HG03558 (cell line): Measurements from ENCODE around the gene WDR38.

ENCODE experiments used
- ATAC-seq: cut with Tn5 transposase; IDR thresholded peaks from one replicate; pipeline ENCODE4 v1.9.1; 2021; ENCODE audit warnings: moderate number of reproducible peaks; ENCODE audit not compliant: unreplicated experiment; ENCODE audit errors: extremely low read depth

WDR38 gene

DNA sequence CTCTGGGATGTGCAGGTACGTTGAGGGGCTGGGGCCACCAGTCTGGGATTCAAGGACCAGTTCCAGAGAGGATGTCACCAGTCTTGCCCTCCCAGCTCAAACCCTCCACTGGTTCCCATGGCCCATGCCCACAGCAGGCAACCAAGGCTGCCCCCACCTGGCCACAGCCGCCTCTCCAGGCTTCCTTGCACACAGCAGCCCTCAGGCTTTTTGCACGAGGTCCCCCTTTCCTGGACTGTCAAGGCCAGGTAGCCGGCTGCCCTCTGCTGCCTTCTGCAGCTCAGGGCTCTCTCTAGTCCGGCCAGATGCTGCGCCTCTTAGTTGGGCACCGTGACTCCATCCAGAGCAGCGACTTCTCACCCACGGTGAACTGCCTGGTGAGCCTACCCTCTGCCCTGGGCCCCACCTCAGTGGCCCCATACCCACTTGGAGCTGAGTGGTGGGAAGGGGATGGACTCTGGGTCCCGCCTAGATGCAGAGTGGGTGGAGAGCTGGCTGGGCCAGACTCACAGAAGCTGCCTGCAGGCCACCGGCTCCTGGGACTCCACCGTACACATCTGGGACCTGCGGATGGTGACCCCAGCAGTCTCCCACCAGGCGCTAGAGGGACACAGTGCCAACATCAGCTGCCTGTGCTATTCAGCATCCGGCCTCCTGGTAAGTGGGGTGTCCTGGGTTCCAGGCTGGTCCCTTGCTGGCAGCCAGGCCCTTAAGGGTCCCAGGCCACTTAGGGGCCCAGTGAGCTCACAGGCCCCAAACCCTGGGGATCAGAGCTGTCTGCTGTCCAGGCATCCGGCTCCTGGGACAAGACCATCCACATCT lies 2.9 kb downstream of the WDR38 start:
- ATAC-seq = no peak

DNA sequence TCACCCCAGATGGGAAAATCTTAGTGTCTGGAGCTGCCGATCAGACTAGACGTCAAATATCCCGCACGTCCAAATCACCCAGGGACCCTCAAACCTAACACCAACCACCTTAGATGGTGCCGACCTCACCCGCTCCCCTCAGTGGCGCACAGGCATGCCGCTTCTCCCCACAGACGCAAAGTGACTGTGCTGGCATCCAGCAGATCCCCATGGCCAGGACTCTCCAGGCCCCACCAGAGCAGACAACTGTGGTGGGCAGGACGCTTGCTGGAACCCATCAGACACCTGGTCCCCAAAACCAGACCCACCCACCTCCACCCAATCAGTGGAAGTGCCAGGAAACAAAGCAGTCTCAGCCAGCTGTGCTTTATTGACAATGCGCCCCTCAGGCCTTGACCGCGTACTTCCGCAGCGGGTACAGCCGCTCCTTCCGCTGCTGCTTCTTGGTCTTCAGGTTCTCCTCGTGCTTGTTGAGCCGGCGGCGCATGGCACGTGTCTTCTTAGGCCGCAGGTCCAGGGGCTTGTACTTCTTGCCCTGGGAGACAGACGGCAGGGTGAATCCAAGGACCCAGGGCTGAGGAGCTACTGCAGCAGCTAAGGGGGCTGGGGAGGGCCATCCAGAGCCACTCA lies 4.4 kb downstream of the WDR38 start:
- ATAC-seq = no peak

DNA sequence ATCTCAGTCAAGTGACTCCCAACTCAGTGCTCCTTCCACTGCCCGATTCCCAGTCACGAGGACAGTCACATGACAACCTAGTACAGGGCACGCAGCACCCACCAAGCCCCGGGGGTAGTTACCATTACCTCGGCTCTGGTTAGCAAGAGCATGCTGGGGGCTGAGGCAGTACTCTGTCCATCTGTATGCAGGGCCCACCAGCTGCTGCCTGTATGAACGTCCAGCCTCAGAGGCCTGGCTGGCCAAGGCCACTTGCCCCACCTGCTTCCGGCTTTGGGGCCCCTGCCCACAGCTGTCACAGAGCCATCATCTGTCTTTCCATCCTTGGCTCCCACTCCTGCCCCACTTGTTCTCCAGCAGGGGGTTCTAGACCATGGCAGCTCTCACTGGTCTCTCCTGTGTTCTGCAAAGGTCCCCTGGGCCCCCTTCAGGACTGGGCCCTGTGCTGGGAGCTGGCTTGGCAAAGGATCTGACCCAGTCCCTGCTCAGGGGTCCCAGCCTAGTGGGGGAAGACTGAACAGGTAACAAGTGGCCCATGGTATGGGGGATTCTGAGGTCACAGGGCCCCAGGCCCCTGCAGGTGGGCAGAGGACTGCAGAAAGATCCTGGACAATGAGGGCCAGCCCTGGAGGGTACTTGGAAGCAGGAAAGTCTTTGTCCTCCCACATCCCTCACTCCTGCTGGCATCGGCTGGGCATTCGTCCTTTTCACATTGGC lies 5.2 kb downstream of the WDR38 start:
- no peak for ATAC-seq

DNA sequence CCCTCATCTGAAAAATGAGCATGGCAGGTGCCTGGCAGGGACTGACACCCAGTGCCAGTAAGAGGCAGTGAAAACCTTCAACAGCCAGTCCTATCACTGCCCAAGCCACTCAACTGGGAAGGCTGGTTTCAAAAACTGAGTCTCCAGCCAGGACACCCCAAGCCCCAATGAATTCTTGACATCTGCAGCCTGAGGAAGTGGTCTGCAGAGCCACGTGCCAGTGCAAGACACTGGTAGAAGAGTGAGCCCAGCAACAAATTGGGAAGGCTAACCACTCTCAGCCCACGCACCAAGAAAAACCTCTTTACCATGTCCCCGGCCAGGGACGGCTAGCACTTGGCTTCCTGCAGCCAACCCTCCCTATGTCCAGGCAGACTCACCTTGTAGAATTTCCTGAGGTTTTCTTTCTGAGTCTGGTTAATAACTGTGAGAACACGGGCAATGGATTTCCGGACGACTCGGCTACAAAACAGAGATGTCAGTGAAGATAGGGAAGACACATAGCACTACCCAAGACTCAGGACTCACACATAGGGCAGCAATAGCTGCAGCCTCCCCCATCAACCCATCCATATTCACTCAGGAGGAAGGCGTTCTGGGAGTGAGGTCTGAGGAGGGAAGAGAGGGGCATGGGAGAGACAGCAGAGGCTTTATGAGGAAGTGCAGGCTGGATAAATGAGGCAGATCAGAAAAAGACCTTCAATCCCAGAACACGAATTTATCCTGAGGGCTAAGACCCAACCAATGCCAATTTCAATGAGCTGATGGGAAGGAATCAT lies 6.7 kb downstream of the WDR38 start:
- ATAC-seq = no peak

DNA sequence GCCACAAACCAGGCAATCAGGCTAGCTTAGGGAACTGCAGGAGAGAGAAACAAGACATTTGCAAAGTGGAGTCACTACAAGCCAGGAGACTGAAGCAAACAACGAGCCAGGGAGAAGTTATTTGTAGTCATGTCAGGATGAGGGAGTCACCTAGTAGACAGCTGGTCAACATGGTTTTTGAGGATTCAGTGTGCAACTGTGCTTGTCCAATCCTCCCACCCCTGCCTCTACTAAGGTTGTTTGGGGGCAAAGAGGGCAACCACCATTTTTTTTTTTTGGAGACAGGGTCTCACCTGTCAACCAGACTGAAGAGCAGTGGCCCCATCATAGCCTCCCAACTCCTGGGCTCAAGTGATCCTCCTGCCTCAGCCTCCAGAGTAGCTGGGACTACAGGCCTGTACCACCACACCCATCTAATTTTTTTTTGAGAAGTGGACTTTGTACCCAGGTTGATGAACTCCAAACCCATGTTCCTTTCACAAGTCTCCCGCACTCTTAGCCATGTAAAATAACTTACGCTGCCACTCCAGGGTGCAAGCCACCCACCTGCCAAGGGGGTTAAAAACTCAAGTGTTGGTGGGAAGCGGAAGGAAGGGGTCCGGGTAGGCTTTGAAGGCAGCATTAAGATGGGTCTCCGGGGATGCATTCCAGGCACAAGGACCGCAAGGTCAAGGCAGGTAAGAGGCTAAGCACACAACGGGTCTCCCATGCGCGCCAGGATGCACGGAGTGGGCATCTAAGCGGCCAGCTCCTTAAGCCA lies 7.5 kb downstream of the WDR38 start:
- ATAC-seq = no peak

DNA sequence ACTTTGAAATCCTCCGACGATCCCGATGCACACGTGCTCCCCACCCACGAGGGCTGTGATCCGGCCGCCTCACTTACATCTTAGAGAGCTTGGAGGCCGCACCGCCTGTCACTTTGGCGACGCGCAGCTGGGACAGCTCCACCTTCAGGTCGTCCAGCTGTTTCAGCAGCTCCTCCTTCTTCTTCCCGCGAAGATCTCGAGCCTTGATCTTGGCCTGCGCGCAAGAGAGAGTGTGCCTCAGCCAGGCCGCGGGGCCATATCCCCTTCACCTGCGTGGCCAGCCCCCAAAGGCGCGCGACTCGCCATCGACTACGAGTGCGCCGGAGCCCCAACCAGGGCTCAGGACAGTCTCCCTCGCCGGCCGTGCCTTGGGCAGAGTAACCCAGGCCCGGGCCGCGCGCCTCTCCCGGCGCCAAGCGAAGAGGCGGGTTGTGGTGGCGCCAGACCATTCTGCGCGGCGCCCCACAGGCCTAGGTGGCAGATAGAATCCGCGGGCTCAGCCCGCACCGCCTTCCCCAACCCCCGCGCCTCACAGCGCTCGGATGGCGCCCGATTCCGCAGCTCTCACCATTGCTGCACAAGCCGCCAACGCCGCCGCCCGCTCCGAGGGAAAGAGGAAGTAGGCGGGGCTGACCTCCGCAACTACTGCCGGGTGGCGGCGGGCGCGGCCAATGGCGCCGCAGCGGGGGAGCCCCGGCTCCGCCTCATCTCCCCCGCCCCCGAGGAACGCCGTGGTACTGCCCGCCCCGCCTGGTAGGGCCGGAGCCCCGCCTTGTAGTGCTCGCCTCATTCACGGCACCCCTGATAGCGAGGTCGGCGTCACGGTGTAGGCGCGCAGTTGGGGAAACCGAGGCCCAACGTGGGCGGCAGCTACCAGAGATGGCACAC lies 8.3 kb downstream of the WDR38 start, which contains the start of the genes ARPC5L and RPL35:
Gene ARPC5L, plus strand, starts transcription at position 789 of the 888 bp plus-strand sequence. CDS start 7,161 bp downstream, outside the sequence.
Gene RPL35, minus strand, starts transcription at position 616 of the 888 bp plus-strand sequence. Its CDS starts 45 bp downstream, at position 571.
- ATAC-seq = peak; percentile 73

DNA sequence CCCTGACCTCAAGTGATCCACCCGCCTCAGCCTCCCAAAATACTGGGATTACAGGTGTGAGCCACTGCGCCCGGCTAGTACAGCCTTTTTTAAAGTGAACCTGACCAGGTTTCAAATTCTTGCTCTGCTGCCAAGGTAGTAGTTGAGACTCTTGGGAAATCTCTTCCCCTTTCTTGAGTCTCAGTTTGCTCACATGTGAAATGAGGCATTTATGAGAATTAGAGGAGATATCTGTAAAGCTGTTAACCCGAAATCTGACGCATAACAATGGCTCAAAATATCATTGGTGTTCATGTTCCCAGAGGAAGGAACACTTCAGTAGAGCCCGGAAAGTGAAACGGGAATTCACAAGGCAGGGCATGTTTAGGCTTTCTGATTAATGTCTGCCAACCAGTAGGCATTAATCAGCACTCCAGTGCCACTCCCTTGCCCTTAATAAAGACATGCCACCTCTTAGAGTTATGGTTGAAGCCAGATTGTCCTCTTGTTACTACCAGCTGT lies 10.2 kb downstream of the WDR38 start:
- no peak for ATAC-seq

DNA sequence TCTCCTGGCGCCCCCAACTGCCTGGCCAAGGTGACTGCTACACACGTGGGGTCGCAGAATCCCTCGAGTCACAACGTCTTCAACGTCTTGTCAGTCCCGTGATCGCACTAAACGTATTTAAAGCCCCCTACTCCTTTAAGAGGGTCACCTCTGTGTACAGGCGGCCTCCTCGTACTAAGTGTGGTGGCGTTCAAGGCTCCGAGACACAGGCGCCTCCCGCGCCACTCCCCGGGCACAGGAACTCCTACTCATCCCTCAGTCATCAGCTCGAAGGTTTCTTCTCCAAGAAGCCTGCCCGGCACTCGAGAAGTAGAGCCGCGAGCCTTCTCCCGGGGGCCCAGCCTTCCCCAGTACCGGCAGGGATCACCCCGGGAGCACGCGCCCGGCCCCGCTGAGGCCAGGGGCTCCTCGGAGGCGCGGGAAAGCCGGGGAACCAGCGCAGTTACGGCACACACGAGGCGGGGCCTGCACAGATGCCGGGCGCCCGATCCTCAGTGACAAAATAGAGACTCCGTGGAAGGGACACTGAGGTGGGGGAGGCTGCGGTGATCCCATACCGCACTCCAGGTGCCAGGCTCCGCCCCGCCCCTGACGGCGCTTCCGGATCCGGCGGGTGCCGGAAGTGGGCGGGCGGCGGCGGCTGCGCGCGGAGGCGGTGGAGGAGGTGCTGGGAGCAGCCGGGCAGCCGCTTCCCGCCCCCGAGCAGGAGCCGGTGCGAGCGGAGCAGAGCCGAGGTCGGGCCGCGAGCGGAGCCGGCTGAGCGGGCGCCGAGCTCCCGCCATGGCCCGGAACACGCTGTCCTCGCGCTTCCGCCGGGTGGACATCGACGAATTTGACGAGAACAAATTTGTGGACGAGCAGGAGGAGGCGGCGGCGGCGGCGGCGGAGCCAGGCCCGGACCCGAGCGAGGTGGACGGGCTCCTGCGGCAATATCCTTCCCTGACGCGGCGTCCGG lies 15.5 kb downstream of the WDR38 start:
- peak; percentile 41 for ATAC-seq

DNA sequence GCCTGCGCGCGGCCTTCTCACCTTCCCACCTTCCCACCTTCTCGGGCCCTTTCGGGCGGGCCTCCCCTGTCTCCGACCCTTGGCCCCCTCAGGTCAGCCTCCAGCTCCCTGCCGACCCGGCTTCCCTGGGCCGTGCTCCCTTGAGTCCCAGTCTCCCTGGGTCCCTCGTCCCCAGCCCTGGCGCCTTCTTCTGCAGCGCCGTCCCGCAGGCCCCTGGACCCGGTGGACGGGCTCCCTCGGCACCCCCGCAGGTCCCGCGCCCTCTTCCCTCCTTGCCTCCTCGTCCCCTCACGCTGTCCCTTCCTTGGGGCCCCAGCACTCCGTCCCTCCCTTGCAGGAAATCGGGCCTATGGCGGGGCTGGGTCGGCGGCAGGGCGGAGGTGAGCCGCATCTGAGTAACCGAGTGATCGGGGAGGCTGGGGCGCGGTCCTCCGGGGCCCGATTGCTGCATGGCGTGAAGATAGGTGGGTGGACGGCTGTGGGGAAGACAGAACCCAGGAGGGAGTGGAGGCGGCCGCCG lies 16.3 kb downstream of the WDR38 start:
- no peak for ATAC-seq

DNA sequence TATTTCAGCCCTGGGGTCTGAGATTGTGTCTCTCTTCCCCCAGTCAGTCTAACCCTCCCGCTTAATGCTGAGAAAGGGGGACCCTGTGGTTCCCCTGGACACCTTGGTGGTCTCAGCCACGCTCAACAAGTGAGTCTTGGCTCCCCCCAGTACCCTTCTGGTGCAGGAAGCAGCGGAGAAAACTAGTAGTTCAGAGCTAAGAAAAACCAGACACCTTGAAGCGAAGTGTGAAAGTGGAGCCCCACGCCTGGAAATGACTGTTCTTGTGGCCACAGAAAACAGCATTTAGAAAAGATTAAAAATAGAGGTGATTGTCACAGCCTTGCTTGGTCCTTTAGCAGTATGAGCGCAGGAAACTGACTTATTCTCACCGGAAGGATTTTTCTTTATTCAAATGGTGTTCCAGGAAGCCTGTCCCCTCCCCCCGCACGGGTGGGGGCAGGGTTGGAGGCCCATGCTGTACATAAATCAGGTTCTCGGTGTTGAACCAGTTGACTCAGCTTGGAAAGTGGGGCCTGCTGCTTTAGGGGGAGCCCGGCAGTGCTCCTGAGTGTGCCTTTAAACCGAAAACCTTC lies 16.8 kb downstream of the WDR38 start:
- ATAC-seq = peak; percentile 31

DNA sequence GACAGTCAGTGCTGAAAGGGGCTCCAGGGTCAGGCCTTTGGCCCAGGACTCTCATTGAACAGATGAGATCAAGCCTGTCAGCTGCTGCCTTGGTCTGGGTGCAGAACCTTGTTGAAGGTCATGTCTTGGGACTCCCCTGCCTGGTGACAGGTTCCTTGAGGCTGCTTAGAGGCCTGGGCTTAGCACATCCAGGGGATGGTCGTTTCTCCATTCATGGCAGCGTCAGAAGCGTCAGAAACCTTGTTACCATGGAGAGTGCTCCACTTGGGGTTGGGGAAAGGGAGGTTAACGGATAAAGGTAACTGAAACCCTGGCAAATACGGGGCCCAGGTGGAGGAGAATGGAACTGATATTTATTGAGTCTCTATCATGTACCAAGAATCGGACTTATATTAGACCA lies 17.5 kb downstream of the WDR38 start:
- ATAC-seq = no peak

DNA sequence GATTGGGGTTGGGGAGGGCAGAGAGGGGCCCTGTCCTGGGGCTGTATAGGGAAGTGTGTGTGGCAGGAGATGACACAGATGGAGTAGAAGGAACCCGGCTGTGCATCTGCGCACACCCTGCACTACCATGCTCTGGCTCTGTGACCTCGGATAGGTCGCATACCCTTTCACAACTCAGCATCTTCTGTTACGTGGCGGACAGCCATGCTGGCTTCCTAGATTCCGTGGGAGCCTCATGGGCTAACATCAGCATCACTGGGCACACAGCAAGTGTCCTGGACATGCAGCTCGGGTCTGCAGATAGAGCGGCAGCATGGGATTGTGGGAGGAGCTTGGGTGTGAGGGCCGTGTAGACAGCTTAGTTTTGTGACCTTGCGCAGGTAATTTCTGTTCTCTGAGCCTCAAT lies 17.9 kb downstream of the WDR38 start:
- ATAC-seq = no peak

DNA sequence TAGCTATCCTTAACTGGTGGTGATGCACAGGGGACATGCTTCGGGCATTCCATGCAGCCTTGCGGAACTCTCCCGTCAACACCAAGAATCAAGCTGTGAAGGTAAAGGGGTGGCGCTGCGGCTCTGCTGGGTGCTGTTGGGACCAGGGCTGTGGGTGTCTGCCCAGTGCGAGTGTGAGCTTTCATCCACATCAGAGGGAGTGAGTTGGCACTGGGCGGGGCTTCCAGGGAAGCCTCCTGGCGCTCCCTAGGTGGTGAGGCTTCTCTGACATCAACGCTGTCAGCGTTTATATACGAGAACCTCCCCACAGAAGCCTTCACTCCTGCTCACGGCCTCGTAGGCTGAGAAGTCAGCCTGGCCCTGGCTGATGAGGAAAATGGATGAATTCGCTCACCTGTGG lies 20.4 kb downstream of the WDR38 start:
- no peak for ATAC-seq

DNA sequence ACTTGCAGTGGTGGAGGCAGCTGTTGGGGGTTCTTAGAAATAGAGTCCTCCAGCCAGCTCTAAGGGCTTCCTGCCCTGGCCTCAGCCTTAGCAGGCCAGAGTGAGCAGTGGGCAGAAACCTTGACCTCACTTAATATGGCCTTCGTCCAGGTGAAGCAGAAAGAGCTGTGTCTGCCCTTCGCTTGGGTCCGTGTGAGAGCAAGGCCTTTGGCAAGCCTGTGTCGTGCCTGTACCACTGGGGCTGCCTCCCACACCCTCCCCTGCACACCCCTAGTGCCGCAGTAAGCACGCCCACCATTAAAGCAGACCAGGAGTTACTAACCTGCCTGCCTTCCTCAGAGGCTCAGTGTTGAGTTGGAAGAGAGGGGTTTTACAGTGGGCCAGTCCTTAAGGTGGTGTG lies 22.2 kb downstream of the WDR38 start:
- ATAC-seq = no peak

DNA sequence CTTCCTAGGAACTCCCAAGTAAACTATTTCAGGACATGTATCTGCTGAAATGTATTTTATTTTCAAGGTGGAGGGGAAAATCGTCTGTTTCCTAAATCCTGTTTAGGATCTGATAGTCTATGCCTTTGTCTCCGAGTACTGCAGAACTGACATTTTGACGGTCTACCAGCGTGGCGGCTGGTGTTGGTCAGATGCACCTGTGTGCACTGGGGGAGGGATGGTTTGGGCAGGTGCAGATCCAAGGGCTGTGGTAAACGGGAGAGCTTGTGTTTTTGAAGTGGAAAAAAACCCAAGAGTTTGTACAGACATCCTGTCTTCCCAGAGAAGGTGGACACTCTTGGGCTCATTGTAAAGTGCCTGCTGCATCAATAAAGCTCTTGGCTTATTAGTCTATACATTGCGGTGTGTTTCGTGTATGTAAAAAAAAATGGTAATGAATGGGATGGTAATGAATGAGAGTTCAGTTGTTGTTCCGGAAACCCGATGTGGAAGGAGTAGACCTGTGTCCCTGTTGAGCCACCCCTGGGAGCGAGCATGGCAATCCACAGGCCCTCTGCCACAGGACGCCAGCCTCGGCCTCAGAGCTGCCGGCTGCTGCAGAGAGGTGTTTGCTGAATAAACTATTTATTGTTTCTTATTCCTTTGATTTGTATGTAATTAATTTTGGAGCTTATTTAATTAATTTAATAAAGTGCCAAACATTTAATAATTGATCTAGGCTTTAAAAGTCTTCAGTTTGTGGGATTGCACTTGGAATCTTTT lies 23.9 kb downstream of the WDR38 start:
- no peak for ATAC-seq

DNA sequence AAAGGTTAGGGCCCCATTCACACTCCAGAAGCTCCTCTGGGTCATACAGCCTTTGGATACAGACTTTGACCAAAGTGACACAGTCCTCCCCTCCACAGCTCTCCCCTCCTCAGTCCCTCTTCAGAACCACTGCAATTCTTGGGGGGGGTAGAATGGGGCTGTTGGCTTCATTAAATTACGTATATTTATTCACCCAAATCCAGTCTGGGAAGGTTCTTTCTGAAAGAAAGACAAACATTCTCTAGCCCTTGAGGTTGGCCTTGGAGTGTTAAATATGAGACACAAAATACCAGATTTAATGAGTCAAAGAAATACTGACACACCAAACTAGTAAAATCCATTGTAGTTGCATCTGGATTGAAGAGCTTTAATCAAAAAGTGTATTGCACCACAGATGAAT lies 24.8 kb downstream of the WDR38 start:
- ATAC-seq = no peak
